ENCODE results near the gene ATRN. TPM values are rescaled to one million over a fixed set of nuclear protein-coding genes. Genes with fewer than 3 reads are reported as not detected.

Gene ATRN
- total and polyA plus RNA-seq, 4 donors = 4.2 to 38.5 (median 21.2) TPM

- DNase-seq = no peak
- Histone ChIP-seq H3K27me3 (ENCODE audit: control insufficient read depth in 3 of 3, insufficient read depth in 3 of 3, low read length in 2 of 3) (peaks cover 1 to 2% (median 1%) of the 10 kb centered on the region in 3 donors), H3K36me3 (ENCODE audit: control insufficient read depth in 4 of 4, insufficient read depth in 4 of 4, low read length in 4 of 4) (peaks cover 0 to 11% (median 5%) of the 10 kb centered on the region in 4 donors), H3K4me1 (ENCODE audit: control insufficient read depth in 5 of 5, insufficient read depth in 5 of 5, low read length in 5 of 5) (peaks cover 0 to 5% (median 0%) of the 10 kb centered on the region in 5 donors), H3K27ac (ENCODE audit: low read depth in 1 of 2, low read length in 1 of 2) (no peak overlapping the region), H3K9me3 (ENCODE audit: control insufficient read depth in 4 of 4, insufficient read depth in 3 of 4, low read length in 3 of 4) (peaks cover 0 to 16% (median 0%) of the 10 kb centered on the region in 4 donors), H3K9ac (ENCODE audit: insufficient read depth in 1 of 2, low read length in 2 of 2) (no peak overlapping the region), H3K4me3 (no peak overlapping the region)
- TF ChIP-seq CTCF (IDR thresholded peaks at IDR 0.05; ENCODE audit: control extremely low read depth, extremely low read depth) = no peak
- WGBS, 2 donors = 52 to 82% methylated on average over 2 of the region's 2 CpGs
- ATAC-seq (ENCODE audit: insufficient read depth, low FRiP score) = no peak
Observed at GRCh38 chr20:3653921-3654320, 183.1 kb downstream of the ATRN start.

- Histone ChIP-seq H3K36me3 (ENCODE audit: control insufficient read depth in 4 of 4, insufficient read depth in 4 of 4, low read length in 4 of 4) (peaks cover 0 to 9% (median 3%) of the 10 kb centered on the region in 4 donors), H3K9me3 (ENCODE audit: control insufficient read depth in 4 of 4, insufficient read depth in 3 of 4, low read length in 3 of 4) (peaks cover 0 to 16% (median 0%) of the 10 kb centered on the region in 4 donors), H3K4me1 (ENCODE audit: control insufficient read depth in 5 of 5, insufficient read depth in 5 of 5, low read length in 5 of 5) (peaks cover 0 to 5% (median 0%) of the 10 kb centered on the region in 5 donors), H3K27ac (ENCODE audit: low read depth in 1 of 2, low read length in 1 of 2) (no peak overlapping the region), H3K4me3 (no peak overlapping the region), H3K9ac (ENCODE audit: insufficient read depth in 1 of 2, low read length in 2 of 2) (no peak overlapping the region), H3K27me3 (ENCODE audit: control insufficient read depth in 3 of 3, insufficient read depth in 3 of 3, low read length in 2 of 3) (peaks cover 4 to 8% (median 7%) of the 10 kb centered on the region in 3 donors)
- 82 to 89% methylated on average over 17 of the region's 17 CpGs for WGBS, 2 donors
- no peak for TF ChIP-seq CTCF (IDR thresholded peaks at IDR 0.05; ENCODE audit: control extremely low read depth, extremely low read depth)
- ATAC-seq (ENCODE audit: insufficient read depth, low FRiP score) = no peak
- DNase-seq = peak in 1 of 3 donors; percentile 7
Observed at GRCh38 chr20:3654326-3655130, 183.7 kb downstream of the ATRN start.

- TF ChIP-seq CTCF (IDR thresholded peaks at IDR 0.05; ENCODE audit: control extremely low read depth, extremely low read depth) = no peak
- DNase-seq (no peak), ATAC-seq (ENCODE audit: insufficient read depth, low FRiP score) (no peak)
- H3K9me3 ChIP-seq (ENCODE audit: control insufficient read depth in 4 of 4, insufficient read depth in 3 of 4, low read length in 3 of 4) = peaks cover 0 to 16% (median 0%) of the 10 kb centered on the region in 4 donors
- no peak overlapping the region for H3K27ac ChIP-seq (ENCODE audit: low read depth in 1 of 2, low read length in 1 of 2)
- peaks cover 0 to 6% (median 1%) of the 10 kb centered on the region in 4 donors for H3K36me3 ChIP-seq (ENCODE audit: control insufficient read depth in 4 of 4, insufficient read depth in 4 of 4, low read length in 4 of 4)
- H3K9ac ChIP-seq (ENCODE audit: insufficient read depth in 1 of 2, low read length in 2 of 2) = no peak overlapping the region
- no peak overlapping the region for H3K4me3 ChIP-seq
- peaks cover 10 to 11% (median 10%) of the 10 kb centered on the region in 3 donors for H3K27me3 ChIP-seq (ENCODE audit: control insufficient read depth in 3 of 3, insufficient read depth in 3 of 3, low read length in 2 of 3)
- 71 to 96% methylated on average over 4 of the region's 4 CpGs for WGBS, 2 donors
- H3K4me1 ChIP-seq (ENCODE audit: control insufficient read depth in 5 of 5, insufficient read depth in 5 of 5, low read length in 5 of 5) = peaks cover 0 to 5% (median 0%) of the 10 kb centered on the region in 5 donors
Observed at GRCh38 chr20:3655131-3655405, 184.2 kb downstream of the ATRN start.

Data from lung (tissue), 12 donors.